ENCODE results near the gene FGF11.

The FGF11 gene

DNA sequence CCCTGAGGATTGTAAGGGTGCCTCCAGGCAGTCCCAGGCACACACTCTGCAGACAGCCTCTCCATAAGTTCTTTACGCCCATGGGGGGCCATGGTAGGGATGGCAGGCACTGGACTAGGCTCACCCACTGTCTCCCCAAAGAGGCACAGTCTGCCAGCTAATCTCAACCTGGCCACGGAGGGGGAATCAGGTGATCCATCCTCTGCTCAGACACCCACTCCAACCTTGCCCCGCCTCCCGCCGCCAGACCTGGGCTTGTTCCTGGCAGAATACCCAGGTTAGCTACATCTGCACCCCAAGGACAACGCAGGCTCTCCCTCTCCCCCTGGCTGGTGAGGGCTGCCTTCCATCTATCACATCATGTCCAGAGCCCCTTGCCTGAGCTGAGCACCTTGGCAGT, 30.4 kb upstream of the FGF11 start:
- TF ChIP-seq, protein P1, sequence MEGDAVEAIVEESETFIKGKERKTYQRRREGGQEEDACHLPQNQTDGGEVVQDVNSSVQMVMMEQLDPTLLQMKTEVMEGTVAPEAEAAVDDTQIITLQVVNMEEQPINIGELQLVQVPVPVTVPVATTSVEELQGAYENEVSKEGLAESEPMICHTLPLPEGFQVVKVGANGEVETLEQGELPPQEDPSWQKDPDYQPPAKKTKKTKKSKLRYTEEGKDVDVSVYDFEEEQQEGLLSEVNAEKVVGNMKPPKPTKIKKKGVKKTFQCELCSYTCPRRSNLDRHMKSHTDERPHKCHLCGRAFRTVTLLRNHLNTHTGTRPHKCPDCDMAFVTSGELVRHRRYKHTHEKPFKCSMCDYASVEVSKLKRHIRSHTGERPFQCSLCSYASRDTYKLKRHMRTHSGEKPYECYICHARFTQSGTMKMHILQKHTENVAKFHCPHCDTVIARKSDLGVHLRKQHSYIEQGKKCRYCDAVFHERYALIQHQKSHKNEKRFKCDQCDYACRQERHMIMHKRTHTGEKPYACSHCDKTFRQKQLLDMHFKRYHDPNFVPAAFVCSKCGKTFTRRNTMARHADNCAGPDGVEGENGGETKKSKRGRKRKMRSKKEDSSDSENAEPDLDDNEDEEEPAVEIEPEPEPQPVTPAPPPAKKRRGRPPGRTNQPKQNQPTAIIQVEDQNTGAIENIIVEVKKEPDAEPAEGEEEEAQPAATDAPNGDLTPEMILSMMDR (IDR thresholded peaks at IDR 0.05; ENCODE audit: low read depth, low read length, missing control alignments), result no peak
- DNase-seq (ENCODE audit: low read depth), result no peak
- H3K4me3 ChIP-seq (ENCODE audit: low read depth, low read length), result no peak overlapping the region

DNA sequence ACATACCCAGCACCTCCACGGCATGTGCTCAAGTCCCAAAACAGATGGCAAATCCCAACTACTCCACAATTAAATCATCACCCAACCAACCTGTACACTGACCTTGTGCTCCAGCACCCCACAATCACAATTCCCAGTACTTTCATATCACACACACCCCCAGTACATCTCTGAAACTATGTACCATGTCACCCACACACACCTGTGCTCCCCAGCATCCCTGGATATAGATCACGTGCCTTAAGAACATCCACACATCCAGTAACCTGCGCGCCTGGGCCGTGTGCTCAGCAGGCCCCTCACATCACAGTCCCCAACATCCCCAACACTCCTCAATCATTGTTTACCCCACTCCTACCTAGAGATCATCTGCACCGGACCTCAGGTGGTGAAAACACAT, 29.6 kb upstream of the FGF11 start:
- DNase-seq (ENCODE audit: low read depth), result no peak
- TF ChIP-seq, protein P1 (IDR thresholded peaks at IDR 0.05; ENCODE audit: low read depth, low read length, missing control alignments), result no peak
- no peak overlapping the region for H3K4me3 ChIP-seq (ENCODE audit: low read depth, low read length)

DNA sequence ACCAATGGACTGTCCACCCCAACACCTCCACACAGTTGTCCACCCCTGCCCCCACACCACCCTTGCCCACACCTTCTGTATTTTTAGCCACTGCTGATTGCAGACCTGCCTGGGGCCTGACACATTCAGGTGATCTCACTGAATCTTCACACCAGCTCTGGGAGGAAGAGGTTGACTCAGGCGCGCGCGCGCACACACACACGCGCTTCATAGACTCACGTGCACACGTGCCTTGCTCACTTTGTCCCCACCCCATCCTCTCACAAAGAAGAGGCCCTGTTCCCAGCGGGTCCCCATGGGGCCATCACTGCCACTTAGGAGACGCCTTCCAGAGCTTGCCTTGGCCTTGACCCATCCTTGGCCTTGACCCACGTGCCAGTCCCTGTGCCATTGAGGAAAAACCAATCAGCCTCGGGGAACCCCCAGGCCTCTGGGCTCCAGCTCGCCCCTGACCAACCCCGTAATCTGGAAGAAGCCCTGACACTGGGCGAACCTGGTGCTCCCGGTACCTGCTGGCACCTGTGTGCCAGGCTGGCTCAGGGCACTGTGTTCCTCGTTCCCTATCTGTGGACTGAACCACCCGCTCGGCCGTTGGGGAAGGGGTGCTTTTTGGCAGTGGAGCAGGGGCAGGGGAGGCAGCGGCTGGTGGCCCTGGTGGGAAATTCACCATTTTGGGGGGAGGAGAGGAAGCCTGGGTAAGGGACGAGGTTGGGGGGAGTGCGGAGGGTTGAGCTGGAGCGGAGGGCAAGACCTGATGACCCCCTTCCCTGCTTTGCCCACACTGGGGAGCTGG, 28.5 kb upstream of the FGF11 start:
- no peak overlapping the region for H3K4me3 ChIP-seq (ENCODE audit: low read depth, low read length)
- TF ChIP-seq, protein P1 (IDR thresholded peaks at IDR 0.05; ENCODE audit: low read depth, low read length, missing control alignments), result no peak
- DNase-seq (ENCODE audit: low read depth), result no peak

DNA sequence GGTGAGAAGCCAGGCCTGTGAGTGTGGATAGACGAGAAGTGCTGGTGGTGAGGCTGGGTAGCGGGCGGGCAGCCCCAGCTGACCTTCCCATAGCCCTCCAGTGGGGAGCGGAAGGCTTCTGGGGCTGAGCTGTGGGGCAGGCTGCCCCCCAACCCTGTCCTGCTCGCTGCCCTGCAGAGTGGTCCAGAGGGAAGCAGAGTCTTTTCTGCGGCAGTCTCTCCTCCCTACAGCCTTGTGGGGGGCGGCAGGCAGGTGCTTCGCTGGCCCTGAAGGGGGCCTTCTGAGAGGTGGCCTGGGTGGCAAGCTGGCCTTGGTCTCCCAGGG, 27.9 kb upstream of the FGF11 start:
- no peak overlapping the region for H3K4me3 ChIP-seq (ENCODE audit: low read depth, low read length)
- no peak for DNase-seq (ENCODE audit: low read depth)
- TF ChIP-seq, protein P1 (IDR thresholded peaks at IDR 0.05; ENCODE audit: low read depth, low read length, missing control alignments), result no peak

DNA sequence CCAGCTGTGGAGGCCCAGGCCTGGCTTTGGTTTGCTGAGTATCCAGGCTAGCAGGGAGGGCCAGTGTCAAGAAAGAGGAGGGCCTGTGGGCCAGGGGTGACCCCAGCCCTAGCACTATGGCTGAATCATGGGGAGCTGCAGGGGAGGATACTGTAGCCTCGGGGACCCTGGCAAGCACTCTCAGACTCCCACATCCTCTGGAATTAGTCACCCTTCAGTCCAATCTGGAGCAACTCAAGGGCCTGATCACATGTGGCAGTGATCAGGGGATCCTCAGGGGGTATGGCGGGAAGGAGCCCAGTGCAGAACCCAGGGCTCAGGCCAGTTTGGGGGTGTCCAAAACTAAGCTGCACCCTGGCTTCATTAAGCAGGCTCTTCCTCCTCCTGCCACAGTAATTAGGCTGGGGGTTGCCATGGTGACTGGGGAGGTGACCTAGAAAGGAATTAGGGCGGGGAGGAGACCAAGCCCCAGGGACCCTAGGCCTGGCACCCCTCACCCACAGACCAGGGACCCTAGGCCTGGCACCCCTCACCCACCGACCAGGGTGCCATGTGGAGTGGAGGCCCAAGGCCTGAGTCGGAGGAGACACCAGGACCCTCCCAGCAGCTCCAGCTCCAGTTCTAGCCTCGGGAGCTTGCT, 25.8 kb upstream of the FGF11 start:
- DNase-seq (ENCODE audit: low read depth), result no peak
- no peak overlapping the region for H3K4me3 ChIP-seq (ENCODE audit: low read depth, low read length)
- TF ChIP-seq, protein P1 (IDR thresholded peaks at IDR 0.05; ENCODE audit: low read depth, low read length, missing control alignments), result no peak

DNA sequence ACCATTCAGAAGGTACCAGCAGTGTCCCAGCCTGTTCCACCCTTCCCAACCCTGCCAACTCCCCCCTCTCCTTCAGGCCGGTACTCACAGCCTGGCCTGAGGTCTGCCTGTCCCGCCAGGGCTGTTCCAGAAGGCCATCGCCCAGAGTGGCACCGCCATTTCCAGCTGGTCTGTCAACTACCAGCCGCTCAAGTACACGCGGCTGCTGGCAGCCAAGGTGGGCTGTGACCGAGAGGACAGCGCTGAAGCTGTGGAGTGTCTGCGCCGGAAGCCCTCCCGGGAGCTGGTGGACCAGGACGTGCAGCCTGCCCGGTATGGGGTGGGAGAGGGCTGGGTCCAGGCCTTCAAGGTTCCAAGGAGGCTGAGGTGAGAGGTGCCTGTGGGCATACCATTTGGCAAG, 24.5 kb upstream of the FGF11 start:
- TF ChIP-seq, protein P1 (IDR thresholded peaks at IDR 0.05; ENCODE audit: low read depth, low read length, missing control alignments), result no peak
- no peak for DNase-seq (ENCODE audit: low read depth)
- no peak overlapping the region for H3K4me3 ChIP-seq (ENCODE audit: low read depth, low read length)

DNA sequence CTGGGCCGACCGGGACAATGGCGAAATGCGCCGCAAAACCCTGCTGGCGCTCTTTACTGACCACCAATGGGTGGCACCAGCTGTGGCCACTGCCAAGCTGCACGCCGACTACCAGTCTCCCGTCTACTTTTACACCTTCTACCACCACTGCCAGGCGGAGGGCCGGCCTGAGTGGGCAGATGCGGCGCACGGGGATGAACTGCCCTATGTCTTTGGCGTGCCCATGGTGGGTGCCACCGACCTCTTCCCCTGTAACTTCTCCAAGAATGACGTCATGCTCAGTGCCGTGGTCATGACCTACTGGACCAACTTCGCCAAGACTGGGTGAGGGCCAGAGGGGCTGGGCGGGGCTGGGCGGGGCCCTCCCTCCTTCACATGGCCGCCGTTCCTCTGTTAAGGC, 23.5 kb upstream of the FGF11 start:
- H3K4me3 ChIP-seq (ENCODE audit: low read depth, low read length), result no peak overlapping the region
- TF ChIP-seq, protein P1 (IDR thresholded peaks at IDR 0.05; ENCODE audit: low read depth, low read length, missing control alignments), result no peak
- no peak for DNase-seq (ENCODE audit: low read depth)
